Midbrain (tissue), 1 donor: ENCODE results near the gene A3GALT2.

Source experiments
- DNase-seq: peaks from one replicate; lab custom pipeline; 2025; lab: John Stamatoyannopoulos, UW

Gene A3GALT2

DNA sequence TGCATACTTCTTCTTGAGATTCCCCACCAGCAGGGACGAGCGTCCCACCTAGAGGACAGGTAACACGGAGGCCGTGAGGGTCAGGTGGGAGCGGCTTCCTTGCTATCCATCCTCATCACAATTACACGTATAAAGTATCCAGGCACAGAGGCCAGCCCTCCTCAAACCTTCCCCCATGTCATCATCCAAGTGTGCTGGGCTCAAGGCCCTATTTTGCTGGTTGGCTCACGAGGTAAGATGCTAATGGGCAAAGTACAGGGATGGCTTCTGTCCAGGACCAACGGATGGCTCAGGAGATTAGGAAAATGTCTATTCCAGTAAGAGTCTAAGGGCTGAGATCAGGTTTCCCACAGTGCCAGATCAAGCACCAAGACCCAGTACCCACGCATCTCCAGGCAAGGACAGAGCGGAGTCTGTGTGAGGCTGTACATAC, 11.5 kb upstream of the A3GALT2 start:
- no peak for DNase-seq

DNA sequence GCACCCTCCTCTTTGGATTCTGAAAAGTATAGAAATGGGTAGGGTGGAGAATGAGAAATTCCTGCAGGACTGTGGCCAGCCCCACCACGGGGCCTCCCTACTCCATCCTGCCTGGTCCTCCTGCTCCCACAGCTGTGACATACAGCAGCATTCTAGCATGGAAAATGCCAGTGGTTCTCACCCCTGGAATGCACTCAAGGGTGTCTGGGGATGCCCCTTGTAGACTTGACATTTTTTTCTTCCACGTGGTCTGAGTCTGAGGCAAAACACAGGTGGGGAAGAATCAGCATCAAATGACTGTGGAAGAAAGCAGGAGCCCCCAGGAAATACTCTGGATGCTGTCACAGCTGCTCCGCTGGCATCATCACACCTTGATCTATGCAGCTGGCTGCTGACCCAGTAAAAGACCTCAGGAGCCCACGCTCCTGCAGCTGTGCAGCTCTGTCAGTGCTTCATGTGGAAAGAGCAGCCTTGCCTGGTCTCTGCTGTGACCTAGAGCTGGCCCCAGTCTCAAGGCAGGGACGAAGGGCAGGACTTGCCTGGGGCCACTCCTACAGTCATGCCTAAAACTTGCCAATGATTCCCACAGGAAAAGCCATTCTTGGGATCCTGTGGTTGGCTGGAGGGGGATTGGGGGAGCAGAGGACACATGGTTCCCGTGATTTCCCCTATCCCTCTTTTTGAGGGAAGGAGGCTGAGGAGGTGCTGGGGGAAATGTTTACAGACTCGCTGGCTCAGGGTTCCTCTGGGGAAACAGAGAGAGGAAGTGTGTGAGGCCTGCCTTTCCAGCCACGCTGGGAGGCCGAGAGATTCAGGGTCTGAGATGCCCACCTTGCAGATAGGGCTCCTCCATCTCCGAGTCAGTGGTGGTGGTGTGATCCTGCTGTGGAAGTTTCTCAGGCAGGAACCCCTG, 10.8 kb upstream of the A3GALT2 start:
- DNase-seq, result no peak

DNA sequence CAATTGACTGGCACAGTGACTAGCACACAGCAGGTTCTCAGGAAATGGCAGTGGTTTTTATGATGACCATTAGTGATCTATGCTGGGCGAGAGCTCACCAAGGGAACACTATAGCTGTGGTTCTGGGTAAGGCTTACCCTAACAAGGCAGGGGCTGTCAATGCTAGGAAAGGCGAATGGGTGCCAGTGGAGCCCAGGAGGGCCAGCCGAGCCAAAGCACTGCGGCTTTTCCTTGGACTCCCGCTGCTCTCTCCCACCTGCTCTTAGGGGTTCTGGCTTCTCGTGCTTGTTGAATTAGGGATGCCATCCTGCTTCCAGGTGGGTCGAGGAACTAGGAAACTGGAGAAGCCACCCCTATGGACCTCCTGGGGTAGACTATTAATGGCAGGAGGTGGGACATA, 10.0 kb upstream of the A3GALT2 start:
- no peak for DNase-seq

DNA sequence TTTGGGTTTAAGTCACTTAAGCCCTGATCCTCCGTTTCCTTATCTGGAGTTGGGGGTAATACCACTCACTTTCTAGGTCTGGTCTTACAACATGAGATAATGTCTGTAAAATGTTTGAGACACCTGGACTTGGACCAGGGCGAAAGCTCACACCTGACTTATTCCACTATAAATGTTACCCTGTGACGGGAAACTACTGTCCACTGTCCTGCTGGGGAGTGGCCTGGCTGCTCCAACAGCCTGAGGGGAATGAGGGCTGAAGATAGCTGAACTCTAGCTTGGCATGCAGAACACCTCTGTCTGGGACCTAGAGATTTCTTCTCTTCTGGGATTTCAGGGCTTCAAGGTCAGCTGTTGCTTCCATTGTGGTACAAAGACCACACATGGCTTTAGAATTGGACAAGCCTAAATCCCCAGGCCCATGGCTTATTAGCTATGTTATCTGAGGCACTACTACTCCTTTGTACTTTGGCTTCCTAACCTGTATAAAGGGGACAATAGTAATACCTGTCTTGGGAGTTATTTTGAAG, 9.5 kb upstream of the A3GALT2 start:
- DNase-seq, result no peak

DNA sequence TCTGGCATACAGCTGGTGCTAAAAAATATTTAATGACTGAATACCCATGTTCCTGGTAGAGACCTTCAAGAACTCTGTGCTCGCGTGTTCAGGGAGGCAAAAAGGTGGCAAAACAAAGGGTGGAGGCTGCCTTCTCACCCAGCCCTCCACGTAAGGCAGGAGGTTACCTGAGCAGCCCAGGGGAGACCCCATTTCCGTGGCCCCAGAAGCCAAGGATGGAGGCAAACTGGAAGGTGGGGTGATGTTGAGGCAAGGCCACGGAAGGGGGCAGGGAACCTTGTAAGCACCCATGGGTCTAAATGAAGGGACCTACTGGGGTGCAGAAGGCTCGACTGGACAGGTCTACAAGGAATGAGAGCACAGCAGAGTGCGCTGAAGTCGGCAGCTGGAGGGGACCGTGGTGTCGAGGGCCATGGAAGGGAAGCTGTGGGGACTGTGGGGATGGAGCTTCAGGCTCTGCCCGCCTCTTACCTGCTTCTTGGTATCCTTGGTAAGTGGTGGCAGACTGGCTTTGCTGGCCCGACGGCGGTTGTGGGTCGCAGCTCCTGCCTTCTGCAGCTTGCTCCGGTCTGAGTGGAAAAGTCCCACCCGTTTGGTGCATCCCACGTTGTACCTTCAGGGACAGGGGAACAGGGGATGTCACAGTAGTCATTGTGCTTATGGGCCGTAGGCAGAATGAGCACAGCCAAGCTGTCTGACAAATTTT, 8.9 kb upstream of the A3GALT2 start:
- no peak for DNase-seq

DNA sequence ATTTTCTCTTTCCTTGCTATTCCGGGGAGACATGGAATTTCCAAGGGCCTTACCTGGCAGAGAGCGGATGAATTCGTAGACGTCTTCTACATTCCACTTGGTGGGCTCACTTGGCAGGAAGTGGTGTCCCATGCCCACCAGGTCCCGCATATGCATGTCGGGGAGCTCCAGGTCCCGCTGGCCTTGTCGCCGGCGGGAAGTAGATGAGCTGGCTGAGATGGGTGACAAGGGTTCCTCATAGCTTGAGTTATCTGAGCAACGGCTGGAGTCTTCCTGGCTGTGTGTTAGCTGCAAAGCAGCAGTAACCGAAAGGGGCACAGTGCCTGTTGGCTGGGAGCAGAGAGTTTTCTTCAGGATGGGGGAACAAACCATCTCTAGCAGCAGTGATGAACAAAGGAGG, 7.9 kb upstream of the A3GALT2 start:
- DNase-seq, result no peak

DNA sequence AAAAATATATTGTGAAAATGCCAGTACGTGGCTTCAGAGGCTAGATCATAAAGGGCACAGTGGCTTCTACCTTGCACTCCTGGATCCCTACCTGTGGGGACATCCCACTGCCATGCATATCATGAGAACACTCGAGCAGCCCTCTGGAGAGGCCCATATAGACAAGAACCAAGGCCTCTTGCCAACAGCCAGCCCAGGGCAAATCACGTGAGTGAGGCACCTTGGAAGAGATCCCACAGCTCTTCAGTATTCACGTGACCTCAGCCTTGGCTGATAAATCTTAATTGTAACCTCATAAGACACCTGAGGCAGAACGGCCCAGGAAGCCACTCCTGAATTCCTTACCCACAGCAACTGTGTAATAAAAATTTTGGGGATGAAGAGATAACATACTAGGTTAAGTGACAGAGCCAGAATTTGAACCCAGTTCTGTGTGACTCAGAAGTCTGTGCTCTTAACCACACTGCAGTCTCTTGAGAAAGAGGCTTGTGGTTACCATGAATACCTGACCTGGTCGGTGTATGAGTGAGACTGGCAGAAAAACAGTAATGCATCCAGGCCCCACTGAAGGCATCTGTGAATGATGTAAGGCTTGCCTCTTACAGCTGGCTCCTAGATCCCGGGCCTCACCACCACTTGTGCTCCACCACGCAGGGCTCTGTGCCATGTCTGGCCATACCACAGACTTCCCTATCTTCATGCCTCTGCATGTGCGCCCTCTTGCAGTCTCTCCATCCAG, 6.9 kb upstream of the A3GALT2 start:
- DNase-seq, result no peak

DNA sequence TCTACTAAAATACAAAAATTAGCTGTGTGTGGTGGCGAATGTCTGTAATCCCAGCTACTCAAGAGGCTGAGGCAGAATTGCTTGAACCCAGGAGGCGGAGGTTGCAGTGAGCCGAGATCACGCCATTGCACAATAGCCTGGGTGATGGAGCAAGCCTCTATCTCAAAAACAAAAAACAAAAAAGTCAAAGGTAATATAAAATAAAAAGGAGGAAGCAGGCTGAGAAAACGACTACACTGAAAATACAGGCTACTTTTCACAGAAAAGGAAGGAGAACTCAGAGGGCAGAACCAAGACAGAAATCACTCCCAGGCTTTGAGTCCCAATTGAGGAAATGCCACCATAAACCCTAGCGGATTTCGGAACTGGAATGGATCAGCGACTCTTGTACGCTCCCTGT, 5.9 kb upstream of the A3GALT2 start:
- no peak for DNase-seq

DNA sequence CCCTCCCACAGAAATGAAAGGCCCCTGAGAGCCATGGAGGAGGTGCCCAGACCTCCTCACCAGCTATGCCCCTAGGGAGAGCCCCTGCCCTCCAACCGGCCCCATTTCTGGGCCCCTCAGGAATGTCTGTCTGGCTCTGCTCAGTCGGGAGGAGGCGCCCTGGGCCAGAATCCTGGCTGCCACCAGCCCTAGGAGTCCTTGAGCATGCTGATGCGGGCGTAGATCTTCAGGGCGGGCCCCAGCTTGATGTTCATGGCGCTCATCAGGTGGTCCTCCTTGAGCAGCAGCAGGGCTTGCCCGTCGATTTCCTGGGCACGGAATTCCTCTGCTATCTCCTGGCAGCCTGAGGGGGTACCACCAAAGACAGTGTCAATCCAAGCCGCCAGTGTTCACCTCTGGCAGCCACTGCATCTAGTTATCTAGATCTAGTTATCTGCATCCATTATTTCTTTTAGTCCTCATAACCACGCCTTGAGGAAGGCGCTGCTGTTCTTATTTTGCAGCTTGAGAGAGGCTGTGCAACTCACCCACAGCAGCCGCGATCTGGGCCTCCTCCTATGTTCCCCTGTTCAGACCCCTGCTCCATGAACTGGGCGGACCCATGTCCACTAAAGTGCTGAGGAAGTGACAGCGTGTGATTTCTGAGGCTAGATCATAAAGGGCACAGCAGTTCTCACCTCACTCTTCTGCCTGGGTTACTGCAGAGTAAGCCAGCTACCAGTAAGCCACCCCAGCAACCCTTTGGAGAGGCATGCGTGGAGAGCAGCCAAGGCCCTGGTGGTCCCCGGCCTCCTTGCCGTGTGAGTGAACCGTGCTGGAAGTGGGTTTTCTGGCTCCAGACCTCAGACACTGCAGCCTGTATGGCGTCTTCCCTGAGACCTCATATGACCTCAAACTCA, 4.0 kb upstream of the A3GALT2 start:
- no peak for DNase-seq

DNA sequence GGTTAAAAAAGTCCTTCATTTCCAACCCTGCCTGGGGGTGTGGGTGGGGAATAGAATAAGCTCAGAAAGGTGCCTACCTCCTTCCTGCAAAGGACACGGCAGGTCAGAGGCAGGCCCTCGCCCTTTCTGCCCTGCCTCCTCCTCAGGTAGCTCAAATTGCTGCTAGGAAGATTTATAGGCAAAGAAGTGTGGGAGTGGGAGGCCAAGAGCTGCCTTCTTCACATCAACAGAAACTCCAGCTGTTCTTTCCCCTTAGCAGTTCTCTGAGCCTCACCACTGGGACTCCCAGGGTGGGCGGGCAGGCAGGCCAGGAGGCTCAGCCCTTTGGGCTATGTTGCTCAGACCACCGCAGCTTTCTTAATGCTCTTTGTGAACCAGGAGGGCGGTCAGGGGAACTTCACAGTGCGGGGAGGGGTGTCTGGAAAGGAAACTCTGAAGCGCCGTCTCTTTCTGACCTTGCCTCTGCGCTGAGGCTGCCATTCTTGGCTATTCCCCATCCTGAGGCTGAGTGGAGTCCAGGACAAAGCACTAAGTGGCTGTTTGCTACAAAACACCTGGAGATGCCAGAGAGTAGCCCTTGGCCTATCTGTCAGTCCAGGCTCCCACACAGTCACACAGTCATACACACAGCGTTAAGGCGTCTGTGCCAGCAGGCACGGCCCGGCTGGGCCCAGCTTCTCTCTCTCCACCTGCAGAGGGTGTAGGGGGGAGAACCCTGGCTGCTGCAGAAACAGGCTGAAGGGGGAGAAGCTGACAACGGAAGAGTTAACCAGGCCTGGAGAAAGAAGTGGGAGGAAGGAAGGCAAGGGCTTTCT, 3.0 kb upstream of the A3GALT2 start:
- DNase-seq, result no peak

DNA sequence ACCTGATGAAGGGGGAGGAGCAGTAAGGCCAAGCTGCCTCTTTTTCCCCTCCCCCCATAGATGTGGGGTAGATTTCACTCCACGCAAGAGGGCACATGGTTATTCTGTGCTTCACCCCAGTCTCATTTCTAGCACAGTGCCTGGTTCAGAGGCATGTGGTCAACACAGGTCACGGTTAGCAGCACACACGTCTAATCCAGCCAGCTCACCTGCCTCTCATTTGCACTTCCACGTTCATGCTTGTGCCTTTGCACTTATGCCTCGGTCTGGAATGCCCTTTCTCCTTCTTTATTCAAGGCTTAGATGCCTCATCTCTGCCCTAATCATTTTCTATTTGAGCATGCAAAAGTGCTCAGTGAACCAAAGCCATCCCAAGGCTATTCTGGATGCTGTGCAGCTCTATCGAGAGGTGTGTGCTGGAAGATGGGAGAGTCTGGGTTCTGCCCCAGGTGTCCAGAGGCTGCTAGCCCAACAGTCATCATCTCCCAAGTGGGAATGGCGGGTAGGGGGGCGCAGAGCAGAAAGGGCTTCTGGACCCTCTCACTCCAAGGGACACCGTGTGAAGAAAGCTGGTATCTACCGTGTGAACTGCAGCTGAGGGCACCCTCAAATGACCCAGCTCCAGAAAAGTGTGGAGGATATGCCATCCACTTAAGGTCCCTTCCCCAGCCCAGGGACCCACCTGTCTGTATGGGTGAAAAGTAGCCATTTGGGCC, 2.1 kb upstream of the A3GALT2 start:
- DNase-seq, result no peak

DNA sequence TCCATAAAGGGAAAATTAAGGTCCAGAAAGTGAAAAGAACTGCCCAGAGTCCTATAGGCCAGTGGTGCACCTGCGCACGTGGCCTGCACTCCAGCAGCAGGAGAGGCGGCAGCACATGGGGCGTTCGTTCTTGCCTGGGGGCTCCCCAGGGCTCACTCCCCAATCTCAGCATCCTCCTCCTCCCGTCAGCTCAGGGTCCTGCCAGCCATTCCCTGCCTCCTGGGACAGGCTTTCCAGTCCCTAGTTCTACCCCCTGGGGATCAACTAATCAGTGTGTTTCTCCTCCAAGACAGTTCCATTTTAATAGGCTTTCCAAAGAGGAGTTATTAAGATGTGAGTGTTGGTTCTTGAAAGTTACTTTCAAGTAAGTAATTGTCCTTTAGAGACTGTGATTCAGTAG, 1.2 kb upstream of the A3GALT2 start:
- no peak for DNase-seq

DNA sequence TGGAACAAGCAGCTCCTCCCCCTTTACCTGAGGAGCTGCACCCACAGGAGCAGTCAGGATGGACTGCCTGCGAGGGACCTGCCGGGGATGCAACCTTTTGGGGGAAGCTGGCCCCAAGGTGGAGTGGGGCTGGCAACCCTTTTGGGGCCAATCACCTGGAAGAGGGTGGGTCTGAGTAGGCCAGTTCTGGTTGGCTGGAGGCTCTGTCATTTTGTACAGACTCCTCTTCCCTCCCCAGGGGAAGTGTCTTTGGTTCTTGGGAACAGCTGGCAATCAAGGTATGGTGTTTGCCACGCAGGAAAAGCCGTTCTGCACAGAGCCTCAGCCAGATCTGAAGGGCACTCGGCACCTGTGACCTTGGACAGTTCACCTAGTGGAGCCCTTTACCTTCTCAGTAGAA, 280 bp upstream of the A3GALT2 start:
- no peak for DNase-seq

DNA sequence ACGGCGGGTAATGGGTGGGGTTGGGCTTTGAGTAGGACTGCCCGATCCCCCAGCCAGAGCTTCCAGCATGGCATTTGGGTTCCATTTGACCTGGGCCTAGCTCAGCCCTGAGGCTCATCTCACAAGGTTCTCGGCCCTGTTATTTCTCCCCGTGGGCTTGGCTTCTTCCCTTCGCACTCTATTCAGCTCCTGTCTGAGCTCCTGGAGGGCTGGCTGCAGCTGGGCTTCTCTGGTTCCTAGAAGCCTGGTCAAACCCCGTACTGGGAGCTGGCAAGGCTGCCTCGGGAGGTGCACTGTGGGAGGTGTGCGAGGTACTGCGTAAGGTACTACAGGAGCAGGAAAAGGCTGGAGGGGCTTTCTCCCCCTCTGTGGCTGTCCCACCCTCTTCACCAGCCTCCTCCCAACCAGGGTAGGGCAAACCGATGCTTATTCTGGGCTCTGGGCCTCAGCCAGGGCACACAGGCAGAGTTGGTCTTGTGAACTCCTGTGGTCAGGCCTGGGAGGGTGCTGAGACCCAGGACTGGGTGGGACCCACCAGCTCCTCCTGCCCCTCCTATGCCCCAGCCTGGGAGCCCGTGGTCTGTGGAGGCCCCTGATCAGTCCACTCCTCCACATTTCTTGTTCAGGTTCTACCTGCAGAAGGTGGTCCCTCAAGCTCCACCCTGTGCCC, 814 bp downstream of the A3GALT2 start:
- DNase-seq, result no peak

DNA sequence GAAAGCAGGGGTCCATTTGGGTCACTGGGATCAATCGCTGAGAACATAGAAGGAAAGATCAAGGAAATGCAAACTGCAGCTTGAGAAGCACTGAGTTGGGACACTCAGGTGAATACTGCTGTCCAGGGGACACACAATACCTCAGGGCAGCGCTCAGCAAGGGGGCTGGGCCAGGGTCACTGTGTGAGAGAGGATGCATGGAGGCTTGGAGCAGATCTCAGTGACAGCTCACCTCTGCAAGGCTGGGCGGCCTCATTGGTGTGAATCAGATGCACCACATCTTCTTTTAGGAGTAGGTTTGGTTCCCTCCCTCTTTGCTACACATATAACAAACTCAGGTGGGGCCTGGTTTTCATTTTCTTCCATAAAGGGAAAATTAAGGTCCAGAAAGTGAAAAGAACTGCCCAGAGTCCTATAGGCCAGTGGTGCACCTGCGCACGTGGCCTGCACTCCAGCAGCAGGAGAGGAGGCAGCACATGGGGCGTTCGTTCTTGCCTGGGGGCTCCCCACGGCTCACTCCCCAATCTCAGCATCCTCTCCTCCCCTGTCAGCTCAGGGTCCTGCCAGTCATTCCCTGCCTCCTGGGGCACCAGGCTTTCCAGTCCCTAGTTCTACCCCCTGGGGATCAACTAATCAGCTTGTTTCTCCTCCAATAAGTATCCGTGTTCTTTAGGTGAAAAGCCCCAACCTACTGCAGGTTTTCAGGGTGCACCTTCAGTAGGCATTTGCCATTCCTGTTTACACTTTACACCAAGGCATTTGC, 1.5 kb downstream of the A3GALT2 start:
- no peak for DNase-seq

DNA sequence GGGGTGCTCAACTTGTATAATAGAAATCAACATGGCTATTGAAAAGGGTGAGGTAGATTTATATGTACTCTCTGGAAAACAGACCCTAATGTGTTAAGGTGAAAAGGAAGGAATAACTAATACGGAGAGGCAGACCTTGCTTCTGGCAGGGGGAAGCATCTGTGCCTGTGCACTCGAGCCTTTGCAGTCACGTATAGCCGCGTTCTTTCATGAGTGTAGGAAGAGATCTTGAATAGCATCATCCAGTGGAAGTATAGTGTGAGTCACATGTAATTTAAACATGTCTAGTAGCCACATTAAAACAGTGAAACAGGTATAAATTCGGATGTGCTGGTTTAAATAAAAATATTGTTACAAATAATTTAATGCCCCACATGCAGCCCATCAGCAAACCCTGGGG, 3.0 kb downstream of the A3GALT2 start:
- no peak for DNase-seq

DNA sequence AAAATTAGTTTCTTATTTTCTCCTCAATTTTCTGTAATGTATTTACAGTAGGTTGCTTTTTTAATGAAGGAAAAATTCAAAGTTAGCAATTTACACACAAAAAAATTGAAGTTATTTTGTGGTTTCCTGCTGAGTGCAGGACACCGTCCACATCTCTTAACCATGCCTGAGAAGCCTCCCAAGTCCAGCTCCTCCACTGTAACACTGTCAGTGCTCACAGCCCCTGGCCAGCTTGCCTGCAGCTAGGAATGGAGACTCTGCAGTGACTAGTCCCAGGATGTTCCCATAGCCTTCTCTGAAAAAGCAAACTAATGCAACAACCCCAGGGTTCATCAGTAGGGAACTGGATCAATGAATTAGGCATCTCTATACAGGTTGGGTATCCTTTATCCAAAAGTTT, 3.5 kb downstream of the A3GALT2 start:
- DNase-seq, result no peak

DNA sequence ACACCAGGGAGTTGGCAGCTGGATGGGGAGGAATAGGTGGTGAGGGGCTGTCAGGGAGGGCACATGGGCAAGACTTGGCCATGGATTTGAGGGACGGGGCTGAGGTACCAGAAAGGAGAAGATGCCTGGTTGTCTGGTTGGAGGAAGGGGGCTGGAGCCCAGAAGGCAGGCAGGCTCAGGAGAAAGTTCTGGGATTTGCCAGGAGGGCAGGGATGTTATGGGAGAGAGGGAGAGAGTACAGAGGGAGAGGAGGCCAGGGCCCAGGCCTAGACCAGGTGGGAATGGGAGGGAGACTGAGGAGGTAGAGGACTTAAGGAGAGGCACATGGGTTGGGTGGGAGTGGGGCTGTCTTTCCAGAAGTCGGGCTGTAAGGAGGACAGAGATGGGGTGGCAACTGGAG, 4.3 kb downstream of the A3GALT2 start:
- DNase-seq, result no peak

DNA sequence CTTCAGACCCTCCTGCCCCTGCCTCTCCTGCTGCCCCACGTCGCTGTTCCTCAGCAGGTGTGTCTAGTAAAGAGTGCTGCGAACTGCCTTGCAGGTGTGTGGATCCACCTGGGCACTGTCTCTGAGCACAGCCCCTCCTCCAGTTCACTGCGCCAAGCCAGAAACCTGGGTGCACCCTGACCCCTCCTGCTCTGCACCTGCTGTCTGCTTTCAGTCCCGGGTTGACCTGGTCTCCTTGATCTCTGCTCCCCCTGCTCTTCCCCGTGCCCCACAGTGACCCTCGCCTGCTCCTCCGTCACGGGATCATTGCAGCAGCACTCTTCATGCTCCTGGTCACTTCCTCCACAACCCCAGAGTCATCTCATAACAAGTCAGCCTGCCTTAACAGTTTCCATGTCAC, 6.5 kb downstream of the A3GALT2 start:
- no peak for DNase-seq
